ENCODE results near the gene DEPDC7.
"Not testable (repeated sequence)": the region's sequence is repeated elsewhere in the genome, so short reads cannot be mapped to it uniquely, and the experiment has no call there.

Gene DEPDC7

DNA sequence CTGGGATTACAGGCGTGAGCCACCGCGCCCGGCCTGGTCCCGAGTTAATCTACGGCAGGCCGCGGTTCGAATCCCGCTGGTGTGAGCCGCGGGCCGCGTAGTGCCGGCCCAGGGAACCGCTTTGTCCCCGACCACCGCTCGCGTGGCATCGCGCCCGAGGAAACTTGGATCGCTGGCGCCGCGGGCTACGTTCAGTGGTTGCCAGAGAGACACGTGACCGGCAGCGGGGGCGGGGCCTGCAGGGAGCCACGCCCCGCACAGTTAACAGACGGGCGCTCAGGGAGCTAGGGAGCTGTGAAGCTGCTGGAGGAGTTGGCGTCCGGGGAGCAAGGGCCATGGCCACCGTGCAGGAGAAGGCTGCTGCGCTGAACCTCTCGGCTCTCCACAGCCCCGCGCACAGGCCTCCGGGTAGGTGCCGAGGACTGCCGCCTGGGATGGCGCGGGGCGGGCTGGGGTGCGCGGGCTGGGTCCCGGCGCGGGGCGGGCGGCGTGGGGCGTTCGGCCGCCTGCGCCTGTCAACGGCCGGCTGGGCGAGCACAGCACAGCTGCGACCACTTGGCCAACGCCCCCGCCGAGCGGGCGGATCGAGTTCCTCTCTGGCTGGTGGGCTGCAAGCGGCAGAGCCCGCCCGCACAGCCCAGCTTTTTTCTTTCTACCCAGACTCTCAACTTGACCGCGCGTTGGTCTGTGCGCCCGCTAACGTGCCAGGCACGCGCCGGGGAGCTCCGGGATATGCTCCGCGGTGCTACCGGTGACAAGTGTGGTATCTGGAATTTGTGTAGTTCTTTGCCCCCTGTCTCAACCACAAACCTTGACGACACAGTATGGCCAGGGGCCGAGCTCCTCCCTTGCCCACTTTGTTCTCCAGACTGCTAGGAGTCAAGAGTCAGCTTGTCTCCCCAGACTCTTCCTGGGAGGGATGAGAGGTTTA lies at the start of gene DEPDC7:
Gene DEPDC7 (plus strand): TSS at position 258 of the 931 bp plus-strand sequence. CDS start 78 bp downstream, at position 336.
- DNase-seq (ENCODE audit: low read depth in 2 of 2): peak; percentile 59

DNA sequence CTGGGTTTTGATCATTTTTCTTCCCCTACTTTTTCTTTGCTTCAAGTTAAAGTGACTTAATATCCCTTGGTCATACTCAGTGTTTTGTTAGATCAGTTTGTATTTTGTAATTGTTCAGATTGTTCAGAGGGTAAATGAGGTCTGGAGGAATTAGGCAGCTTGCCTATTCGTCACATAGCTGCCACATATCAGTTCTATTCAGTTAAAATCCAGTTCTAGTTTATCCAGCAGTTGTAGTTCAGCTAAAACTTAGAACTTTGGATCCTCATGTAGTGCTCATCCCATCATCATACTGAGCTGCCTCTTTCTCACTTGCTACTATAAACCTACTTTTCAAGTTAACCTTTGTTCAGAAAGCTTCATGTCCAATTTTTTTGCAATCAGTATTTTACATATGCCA lies 47.1 kb upstream of the DEPDC7 start:
- no peak for DNase-seq (ENCODE audit: low read depth in 2 of 2)

GRCh38 chr11:32972233-32972632 lies 43.4 kb upstream of the DEPDC7 start:
- not testable (repeated sequence) for DNase-seq (ENCODE audit: low read depth in 2 of 2)

DNA sequence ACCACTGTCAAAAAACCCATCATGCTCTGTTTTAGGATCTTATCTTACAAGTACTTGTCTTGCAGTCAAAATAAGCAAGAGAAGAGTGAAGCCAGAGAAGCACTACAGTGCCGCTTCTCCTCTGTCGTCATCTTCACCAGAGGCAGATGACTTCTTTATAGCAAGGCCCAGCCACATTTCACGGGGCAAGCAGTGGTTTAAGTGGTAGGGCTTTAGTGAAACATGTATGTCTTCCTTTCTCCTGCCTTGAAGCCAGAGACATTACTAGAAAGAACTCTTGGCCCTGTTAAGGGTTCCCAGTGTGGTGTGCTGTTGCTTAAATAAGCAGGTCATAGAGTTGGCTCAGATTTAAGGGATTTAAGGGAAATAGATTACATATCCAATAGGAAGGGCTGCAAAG lies 42.9 kb upstream of the DEPDC7 start:
- no peak for DNase-seq (ENCODE audit: low read depth in 2 of 2)

DNA sequence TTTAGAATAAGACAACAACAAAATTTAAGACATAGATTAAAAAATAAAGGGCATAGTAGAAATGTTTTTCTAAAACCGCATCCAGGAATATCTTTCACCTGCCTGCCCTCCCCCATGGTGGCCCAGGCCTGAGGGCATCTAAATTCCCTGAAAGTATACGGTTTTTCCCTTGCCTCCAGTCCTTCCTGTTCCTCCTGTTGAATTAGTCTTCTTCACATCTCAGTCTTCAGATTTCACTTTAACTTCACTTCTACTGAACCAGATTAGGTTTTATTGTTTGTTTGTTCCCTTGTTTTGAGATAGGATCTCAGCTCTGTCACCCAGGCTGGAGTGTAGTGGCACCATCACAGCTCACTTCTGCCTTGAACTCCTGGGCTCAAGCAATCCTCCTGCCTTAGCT lies 33.1 kb upstream of the DEPDC7 start:
- DNase-seq (ENCODE audit: low read depth in 2 of 2): no peak

DNA sequence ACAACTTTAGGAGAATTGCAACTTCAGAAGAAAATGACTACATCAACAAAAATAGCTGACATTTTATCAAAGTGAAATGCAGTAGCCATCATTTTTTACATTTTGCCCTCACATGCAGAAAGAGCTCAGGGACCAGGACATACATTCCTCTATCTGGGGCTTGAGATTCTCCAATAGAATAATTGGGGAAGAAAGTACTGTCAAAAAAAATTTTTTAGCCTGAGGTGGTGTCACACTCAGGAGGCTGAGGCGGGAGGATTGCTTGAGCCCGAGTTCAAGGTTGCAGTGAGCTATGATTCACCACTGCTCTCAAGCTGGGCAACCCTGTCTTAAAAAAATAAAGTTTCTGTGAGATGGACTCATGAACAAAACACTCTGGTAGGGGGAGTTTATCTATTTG lies 32.2 kb upstream of the DEPDC7 start:
- DNase-seq (ENCODE audit: low read depth in 2 of 2): no peak

- DNase-seq (ENCODE audit: low read depth in 2 of 2): no peak
These were observed 30.1 kb upstream of the DEPDC7 start for GRCh38 chr11:32985600-32985999.

- DNase-seq (ENCODE audit: low read depth in 2 of 2): no peak
These were observed 27.8 kb upstream of the DEPDC7 start for GRCh38 chr11:32987851-32988250.

- DNase-seq (ENCODE audit: low read depth in 2 of 2): no peak
These were observed 25.2 kb upstream of the DEPDC7 start for GRCh38 chr11:32990481-32990880.

DNA sequence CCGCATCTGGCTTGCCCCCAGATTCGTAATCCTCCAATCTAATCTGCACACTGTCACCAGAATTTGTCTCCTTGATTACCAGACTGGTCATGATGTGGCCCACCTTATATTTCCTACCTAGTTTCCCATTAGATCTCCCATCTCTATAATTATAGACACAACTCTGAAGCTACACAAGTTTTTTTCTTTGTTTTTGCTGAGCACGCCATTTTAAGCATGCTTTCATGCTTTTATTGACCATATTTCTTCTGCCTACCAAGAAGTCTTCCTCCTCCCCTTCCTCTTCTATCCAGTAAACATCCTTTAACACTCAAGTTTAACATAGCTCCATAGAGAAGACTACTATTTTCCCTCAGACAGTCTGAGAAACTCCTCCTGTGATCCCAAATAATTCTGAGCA lies 24.3 kb upstream of the DEPDC7 start:
- DNase-seq (ENCODE audit: low read depth in 2 of 2): no peak

DNA sequence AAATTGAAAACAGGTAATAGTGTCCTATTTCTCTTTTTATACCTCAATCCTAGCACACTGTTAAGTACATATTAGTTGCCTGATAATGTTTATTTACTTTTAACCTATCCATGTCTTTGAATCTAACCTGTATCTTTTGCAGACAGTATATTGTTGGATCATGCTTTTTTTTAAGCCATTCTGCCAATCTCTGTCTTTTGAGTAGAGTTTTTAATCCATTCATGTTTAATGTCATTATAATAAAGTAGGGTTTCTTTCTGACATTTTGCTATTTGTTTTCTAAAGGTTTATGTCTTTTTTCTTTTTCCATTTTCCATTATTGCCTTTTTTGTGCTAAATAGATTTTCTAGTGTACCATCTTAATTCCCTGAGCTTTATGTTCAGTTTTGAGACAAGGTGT lies 23.8 kb upstream of the DEPDC7 start:
- DNase-seq (ENCODE audit: low read depth in 2 of 2): no peak

DNA sequence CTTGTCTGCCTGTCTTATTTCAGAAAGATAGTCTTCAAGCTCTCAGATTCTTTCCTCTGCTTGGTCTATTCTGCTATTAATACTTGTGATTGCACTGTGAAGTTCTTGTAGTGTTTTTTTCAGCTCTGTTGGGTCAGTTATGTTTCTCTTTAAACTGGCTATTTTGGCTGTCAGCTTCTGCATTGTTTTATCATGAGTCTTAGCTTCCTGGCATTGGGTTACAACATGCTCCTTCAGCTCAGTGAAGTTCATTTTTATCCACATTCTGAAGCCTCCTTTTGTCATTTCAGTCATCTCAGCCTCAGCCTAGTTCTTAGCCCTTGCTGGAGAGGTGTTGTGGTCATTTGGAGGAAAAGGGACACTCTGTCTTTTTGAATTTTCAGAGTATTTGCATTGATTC lies 15.5 kb upstream of the DEPDC7 start:
- DNase-seq (ENCODE audit: low read depth in 2 of 2): no peak

- DNase-seq (ENCODE audit: low read depth in 2 of 2): no peak
These were observed 14.4 kb upstream of the DEPDC7 start for GRCh38 chr11:33001281-33001680.

GRCh38 chr11:33001751-33002542 lies 13.7 kb upstream of the DEPDC7 start:
- no peak for DNase-seq (ENCODE audit: low read depth in 2 of 2)

DNA sequence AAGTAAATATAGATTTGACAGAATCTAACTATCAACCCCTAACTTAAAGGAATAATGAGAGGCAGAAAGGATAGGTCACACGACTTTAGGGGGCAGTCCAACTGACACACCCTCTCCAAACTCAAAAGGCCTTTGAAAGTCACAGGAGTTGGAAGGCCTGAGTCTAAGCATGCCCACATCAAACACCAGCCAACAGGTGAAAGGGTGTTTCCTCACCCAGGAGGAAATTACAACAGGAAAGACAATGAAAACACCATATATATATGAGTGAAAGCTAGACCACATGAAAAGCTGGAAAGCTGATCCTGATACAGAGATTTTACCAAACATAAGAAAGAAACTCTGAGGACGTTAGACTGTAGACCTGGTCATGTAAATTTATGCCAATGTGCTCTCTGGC lies 10.5 kb upstream of the DEPDC7 start:
- DNase-seq (ENCODE audit: low read depth in 2 of 2): no peak

- no peak for DNase-seq (ENCODE audit: low read depth in 2 of 2)
These were observed 9.7 kb upstream of the DEPDC7 start for GRCh38 chr11:33006010-33006409.

- DNase-seq (ENCODE audit: low read depth in 2 of 2): no peak
These were observed 1.9 kb upstream of the DEPDC7 start for GRCh38 chr11:33013755-33014154.

- DNase-seq (ENCODE audit: low read depth in 2 of 2): no peak
These were observed 976 bp downstream of the DEPDC7 start for GRCh38 chr11:33016654-33017053.

- no peak for DNase-seq (ENCODE audit: low read depth in 2 of 2)
These were observed 1.8 kb downstream of the DEPDC7 start for GRCh38 chr11:33017478-33017877.

DNA sequence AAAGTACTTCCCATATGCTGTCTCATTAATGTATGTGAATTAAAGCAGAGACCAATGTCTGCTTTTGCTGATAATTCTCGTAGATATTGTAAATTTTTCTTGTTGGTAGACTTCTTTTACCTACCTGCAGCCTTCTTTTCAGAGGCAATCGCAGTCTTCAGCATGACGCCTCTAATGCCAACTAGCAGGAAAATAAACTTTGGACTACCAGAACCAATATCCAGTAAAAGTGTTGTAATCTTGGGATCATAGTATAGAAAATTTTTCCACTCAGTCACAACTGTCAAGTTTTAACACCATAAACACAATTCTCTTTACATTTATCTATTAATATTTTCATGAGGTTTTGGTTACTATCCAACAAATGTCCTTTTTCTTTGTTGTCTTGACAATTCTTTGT lies 2.3 kb downstream of the DEPDC7 start:
- no peak for DNase-seq (ENCODE audit: low read depth in 2 of 2)

DNA sequence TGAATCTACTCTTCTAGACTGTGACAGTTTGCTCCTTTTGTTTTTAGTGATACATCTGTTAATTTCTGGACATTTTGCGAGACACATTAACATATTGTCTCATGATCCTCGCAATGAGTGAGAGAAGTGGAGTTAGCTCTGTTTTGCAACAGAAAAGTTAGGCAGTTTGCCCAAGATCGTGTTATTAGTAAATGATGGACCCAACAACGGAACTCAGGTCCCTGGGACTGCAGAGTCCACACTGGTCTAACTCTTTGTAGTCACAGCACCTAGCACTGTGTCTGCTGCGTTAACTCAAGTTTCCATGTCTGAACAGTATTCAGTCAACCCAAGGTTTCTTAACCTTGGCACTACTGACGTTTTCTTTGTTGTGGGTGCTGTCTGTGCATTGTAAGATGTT lies 3.2 kb downstream of the DEPDC7 start:
- no peak for DNase-seq (ENCODE audit: low read depth in 2 of 2)

DNA sequence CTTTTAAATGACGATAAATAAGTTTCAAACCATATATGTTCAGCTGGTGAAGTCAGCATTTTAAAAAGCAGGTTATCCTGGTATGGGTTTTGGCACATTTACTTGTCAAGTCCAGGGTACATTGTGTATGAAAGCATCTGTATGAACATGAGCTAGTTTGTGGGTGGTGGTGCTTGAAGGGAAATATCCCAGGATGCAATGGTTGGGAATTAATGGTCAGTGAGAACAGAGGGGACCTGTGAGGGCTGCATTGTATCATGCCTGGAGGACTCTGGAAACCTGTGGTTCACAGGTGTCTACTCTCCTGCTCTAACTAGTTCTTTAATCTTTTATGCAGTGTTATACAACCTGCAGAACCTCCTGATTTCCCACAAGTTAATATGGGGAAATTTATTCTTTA lies 5.8 kb downstream of the DEPDC7 start:
- no peak for DNase-seq (ENCODE audit: low read depth in 2 of 2)

DNA sequence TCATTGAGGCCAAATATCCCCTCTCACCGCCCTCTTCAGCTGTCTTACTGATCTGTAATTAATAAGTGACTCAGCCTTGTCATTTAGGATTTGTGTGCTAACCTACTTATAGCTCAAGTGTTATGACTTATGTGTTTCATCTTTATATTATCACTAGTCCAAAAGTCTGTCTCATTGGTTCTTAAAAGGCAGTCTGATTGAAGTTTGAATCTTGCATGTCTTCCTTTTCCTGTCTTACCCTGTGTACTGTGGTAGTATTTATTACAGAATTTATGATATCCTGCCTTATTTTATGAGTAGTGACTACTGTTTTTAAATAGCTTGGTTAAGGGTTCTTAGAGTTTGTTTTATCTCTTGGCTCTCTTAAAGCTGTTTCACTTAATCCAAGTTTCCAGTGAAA lies 6.3 kb downstream of the DEPDC7 start:
- no peak for DNase-seq (ENCODE audit: low read depth in 2 of 2)

Measured in activated CD8-positive, alpha-beta memory T cell treated with anti-CD3 and anti-CD28 coated beads for 4 hours (primary cell).